OCI-LY1 (cell line): ENCODE data around the gene HTR1E.

Experiments used
- CTCF ChIP-seq: fragments of 200-600 bp; sonication (generic), shearing (Covaris generic); IDR thresholded peaks from 2 replicates; pipeline ENCODE4 v1.5.1; 2017; ENCODE audit warnings: mild to moderate bottlenecking, antibody characterized with exemption, low read length, moderate library complexity, mixed read lengths
- EZH2 ChIP-seq: fragments of 200-600 bp; sonication (generic), shearing (Covaris generic); IDR thresholded peaks from 2 replicates; pipeline ENCODE4 v1.8.0; 2017; ENCODE audit warnings: borderline replicate concordance, mixed run types, mild to moderate bottlenecking, antibody characterized with exemption, low read length, moderate library complexity, mixed read lengths

- TF ChIP-seq EZH2: no peak
- TF ChIP-seq CTCF: no peak
These were observed 1.5 kb downstream of the HTR1E start for GRCh38 chr6:86938814-86939213.
